Measurements from ENCODE around the gene PI4KA.
"Not testable (repeated sequence)": the region's sequence is repeated elsewhere in the genome, so short reads cannot be mapped to it uniquely, and the experiment has no call there.

Gene PI4KA

GRCh38 chr22:20773793-20774212, 84.8 kb downstream of the PI4KA start, which contains the start of gene SERPIND1:
Gene SERPIND1 (plus strand): TSS chr22:20774113. CDS start chr22:20779313, 5,200 bp downstream.
- Histone ChIP-seq H3K4me1 (ENCODE audit: low read depth, poor library complexity, severe bottlenecking) (no peaks in the 10 kb centered on the region), H3K27ac (no peak within 1 kb of the TSS), H3K27me3 (ENCODE audit: insufficient read depth, low read depth) (no peaks in the 10 kb centered on the region), H4K20me1 (ENCODE audit: insufficient read depth) (no peaks in the 10 kb centered on the region), H3K4me3 (IDR thresholded peaks at IDR 0.05; ENCODE audit: insufficient read depth, low read depth, low read length) (no peak within 1 kb of the TSS), H3K4me2 (no peak within 1 kb of the TSS), H3K79me2 (ENCODE audit: insufficient read depth, low read depth) (no peaks in the 10 kb centered on the region), H2AFZ (ENCODE audit: low read depth) (no peak within 1 kb of the TSS), H3K36me3 (ENCODE audit: insufficient read depth) (no peaks in the 10 kb centered on the region), H3K9ac (no peak within 1 kb of the TSS)
- TF ChIP-seq CTCF (conservative IDR thresholded peaks at IDR 0.05; ENCODE audit: low read depth, low read length): no peak

GRCh38 chr22:20771918-20772625, 86.5 kb downstream of the PI4KA start:
- no peaks in the 10 kb centered on the region for H3K4me1 ChIP-seq (ENCODE audit: low read depth, poor library complexity, severe bottlenecking)
- TF ChIP-seq CTCF (conservative IDR thresholded peaks at IDR 0.05; ENCODE audit: low read depth, low read length): no peak
- no peaks in the 10 kb centered on the region for H3K27me3 ChIP-seq (ENCODE audit: insufficient read depth, low read depth)
- no peak overlapping the region for H2AFZ ChIP-seq (ENCODE audit: low read depth)
- H3K4me2 ChIP-seq: no peak overlapping the region
- H4K20me1 ChIP-seq (ENCODE audit: insufficient read depth): no peaks in the 10 kb centered on the region
- H3K27ac ChIP-seq: no peak overlapping the region
- H3K4me3 ChIP-seq (IDR thresholded peaks at IDR 0.05; ENCODE audit: insufficient read depth, low read depth, low read length): no peak overlapping the region
- no peak overlapping the region for H3K9ac ChIP-seq
- H3K36me3 ChIP-seq (ENCODE audit: insufficient read depth): no peaks in the 10 kb centered on the region
- H3K79me2 ChIP-seq (ENCODE audit: insufficient read depth, low read depth): no peaks in the 10 kb centered on the region

- H3K27ac ChIP-seq; H3K79me2 ChIP-seq (ENCODE audit: insufficient read depth, low read depth); H3K36me3 ChIP-seq (ENCODE audit: insufficient read depth); H4K20me1 ChIP-seq (ENCODE audit: insufficient read depth); H3K4me1 ChIP-seq (ENCODE audit: low read depth, poor library complexity, severe bottlenecking); H3K9ac ChIP-seq; H3K27me3 ChIP-seq (ENCODE audit: insufficient read depth, low read depth); H2AFZ ChIP-seq (ENCODE audit: low read depth); H3K4me3 ChIP-seq (IDR thresholded peaks at IDR 0.05; ENCODE audit: insufficient read depth, low read depth, low read length); H3K4me2 ChIP-seq: not testable (repeated sequence)
Measured at GRCh38 chr22:20769496-20769826, 89.2 kb downstream of the PI4KA start.

- Histone ChIP-seq H3K4me3 (IDR thresholded peaks at IDR 0.05; ENCODE audit: insufficient read depth, low read depth, low read length) (no peak overlapping the region), H3K36me3 (ENCODE audit: insufficient read depth) (no peaks in the 10 kb centered on the region), H3K9ac (no peak overlapping the region), H3K27ac (no peak overlapping the region), H4K20me1 (ENCODE audit: insufficient read depth) (no peaks in the 10 kb centered on the region), H2AFZ (ENCODE audit: low read depth) (no peak overlapping the region), H3K4me1 (ENCODE audit: low read depth, poor library complexity, severe bottlenecking) (no peaks in the 10 kb centered on the region), H3K4me2 (no peak overlapping the region), H3K27me3 (ENCODE audit: insufficient read depth, low read depth) (no peaks in the 10 kb centered on the region), H3K79me2 (ENCODE audit: insufficient read depth, low read depth) (no peaks in the 10 kb centered on the region)
- no peak for TF ChIP-seq CTCF (conservative IDR thresholded peaks at IDR 0.05; ENCODE audit: low read depth, low read length)
Measured at GRCh38 chr22:20766530-20766929, 92.1 kb downstream of the PI4KA start.

GRCh38 chr22:20765938-20766337, 92.7 kb downstream of the PI4KA start:
- Histone ChIP-seq H2AFZ (ENCODE audit: low read depth) (no peak overlapping the region), H4K20me1 (ENCODE audit: insufficient read depth) (no peaks in the 10 kb centered on the region), H3K4me3 (IDR thresholded peaks at IDR 0.05; ENCODE audit: insufficient read depth, low read depth, low read length) (no peak overlapping the region), H3K4me1 (ENCODE audit: low read depth, poor library complexity, severe bottlenecking) (no peaks in the 10 kb centered on the region), H3K4me2 (no peak overlapping the region), H3K27ac (no peak overlapping the region), H3K27me3 (ENCODE audit: insufficient read depth, low read depth) (no peaks in the 10 kb centered on the region), H3K9ac (no peak overlapping the region), H3K36me3 (ENCODE audit: insufficient read depth) (no peaks in the 10 kb centered on the region), H3K79me2 (ENCODE audit: insufficient read depth, low read depth) (no peaks in the 10 kb centered on the region)
- no peak for TF ChIP-seq CTCF (conservative IDR thresholded peaks at IDR 0.05; ENCODE audit: low read depth, low read length)

Data from KMS-11 (cell line).